ENCODE results near the gene ACER1.
A peak's percentile ranks its signal among the peaks of the same experiment; 100 is the strongest.

Gene ACER1

DNA sequence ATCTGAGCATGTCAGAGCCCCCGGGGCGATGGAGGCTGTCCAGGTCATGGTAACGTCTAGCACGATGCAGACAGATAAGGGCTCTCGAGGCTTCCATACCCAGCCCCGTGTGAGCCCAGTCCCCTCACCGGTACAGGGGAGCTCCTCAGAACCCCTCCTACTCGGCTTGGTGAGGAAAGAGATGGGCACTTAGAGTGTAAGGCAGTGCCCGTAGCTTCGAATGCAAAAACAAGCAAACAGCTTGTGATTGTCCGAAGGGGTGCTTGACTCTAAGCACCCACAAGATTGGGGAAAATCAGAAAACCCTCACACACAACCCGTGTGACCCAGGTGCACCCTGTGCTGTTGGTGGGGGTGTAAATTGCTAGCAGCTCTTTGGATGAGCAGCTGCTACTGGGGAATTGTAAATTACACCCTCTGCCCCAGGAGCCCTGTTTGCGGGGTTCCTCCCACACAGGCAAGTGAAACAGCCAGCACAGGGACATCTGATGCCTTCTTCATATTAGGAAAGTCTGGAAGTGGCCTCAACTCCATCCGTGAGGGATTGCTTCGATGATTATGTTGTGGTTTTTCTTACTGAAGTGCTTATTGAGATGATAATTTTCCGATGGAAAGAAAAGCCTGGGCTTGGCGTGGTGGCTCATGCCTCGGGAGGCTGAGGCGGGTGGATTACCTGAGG, 43.2 kb upstream of the ACER1 start:
- no peak overlapping the region for H3K4me3 ChIP-seq (ENCODE audit: low read depth, low read length)
- peak; percentile 33 for DNase-seq (ENCODE audit: low read depth)
- TF ChIP-seq MYC (IDR thresholded peaks at IDR 0.05; ENCODE audit: low read depth, low read length) (no peak), POLR2A (IDR thresholded peaks at IDR 0.05; ENCODE audit: extremely low read depth, insufficient read length) (no peak)
- TF ChIP-seq, protein P1, sequence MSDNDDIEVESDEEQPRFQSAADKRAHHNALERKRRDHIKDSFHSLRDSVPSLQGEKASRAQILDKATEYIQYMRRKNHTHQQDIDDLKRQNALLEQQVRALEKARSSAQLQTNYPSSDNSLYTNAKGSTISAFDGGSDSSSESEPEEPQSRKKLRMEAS (IDR thresholded peaks at IDR 0.05; ENCODE audit: low read depth, low read length), result no peak
- TF ChIP-seq, protein P2, sequence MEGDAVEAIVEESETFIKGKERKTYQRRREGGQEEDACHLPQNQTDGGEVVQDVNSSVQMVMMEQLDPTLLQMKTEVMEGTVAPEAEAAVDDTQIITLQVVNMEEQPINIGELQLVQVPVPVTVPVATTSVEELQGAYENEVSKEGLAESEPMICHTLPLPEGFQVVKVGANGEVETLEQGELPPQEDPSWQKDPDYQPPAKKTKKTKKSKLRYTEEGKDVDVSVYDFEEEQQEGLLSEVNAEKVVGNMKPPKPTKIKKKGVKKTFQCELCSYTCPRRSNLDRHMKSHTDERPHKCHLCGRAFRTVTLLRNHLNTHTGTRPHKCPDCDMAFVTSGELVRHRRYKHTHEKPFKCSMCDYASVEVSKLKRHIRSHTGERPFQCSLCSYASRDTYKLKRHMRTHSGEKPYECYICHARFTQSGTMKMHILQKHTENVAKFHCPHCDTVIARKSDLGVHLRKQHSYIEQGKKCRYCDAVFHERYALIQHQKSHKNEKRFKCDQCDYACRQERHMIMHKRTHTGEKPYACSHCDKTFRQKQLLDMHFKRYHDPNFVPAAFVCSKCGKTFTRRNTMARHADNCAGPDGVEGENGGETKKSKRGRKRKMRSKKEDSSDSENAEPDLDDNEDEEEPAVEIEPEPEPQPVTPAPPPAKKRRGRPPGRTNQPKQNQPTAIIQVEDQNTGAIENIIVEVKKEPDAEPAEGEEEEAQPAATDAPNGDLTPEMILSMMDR (IDR thresholded peaks at IDR 0.05; ENCODE audit: low read depth, low read length), result no peak

DNA sequence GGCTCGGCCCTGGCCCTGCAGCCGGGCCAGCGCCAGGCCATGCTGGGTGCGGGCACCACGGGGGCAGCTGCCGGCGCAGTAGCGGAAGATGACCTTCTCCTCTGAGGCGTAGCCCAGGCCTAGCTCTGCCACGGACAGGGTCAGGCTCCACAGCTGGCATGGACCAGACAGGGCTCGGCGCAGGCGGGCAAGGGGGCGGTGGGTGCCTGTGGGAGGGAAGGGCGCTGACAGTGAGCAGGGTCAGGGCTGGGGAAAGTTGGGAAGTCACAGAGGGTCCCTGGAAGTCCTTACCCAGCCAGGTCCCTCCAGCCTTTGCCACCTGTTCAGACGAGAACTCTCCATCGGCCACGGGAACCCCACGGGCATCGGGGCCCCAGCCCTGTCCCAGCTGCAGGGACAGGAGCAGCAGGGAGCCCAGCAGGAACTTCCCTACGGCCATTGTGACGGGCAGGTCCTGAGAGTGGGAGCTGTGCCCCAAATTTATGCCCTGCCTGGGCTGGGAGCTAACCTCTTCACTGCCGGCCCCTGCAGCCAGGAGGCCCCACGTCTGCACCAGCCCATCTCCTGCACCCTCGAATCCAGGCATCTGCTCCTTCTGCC, 42.1 kb upstream of the ACER1 start, which contains the start of gene PSPN:
Gene PSPN, minus strand, starts transcription at position 523 of the 600 bp plus-strand sequence. Its CDS starts 84 bp downstream, at position 439.
- no peak for DNase-seq (ENCODE audit: low read depth)
- TF ChIP-seq MYC (IDR thresholded peaks at IDR 0.05; ENCODE audit: low read depth, low read length) (no peak), POLR2A (IDR thresholded peaks at IDR 0.05; ENCODE audit: extremely low read depth, insufficient read length) (no peak)
- TF ChIP-seq, protein P1 (IDR thresholded peaks at IDR 0.05; ENCODE audit: low read depth, low read length), result no peak
- TF ChIP-seq, protein P2 (IDR thresholded peaks at IDR 0.05; ENCODE audit: low read depth, low read length), result no peak

DNA sequence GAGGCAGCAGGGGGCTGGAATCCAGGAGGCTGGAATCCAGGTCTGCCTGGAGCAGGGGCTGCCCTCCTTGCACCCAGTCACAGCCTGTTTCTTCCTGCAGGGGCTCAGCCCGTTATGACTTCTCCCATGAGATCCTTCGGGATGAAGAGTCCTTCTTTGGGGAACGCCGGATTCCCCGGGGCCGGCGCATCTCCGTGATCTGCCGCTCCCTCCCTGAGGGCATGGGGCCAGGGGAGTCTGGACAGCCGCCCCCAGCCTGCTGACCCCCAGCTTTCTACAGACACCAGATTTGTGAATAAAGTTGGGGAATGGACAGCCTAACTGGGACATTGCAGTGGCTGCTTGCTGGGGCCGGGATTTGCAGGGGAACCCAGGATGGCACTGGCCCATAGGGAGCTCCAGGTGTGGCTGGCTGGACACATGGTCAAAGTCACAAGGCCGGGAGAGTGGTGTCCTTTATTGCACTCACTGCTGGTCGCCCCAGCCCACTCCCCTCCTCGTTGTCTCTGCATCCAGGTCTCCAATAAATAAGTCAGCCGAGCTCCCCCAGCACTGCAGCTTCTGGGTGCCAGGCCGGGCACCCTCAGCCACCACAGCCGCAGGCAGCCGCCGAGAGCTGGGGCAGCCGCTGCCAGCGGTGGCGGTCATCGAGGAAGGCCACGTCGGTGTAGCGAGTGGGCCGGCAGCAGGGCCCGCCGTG, 41.4 kb upstream of the ACER1 start:
- no peak for DNase-seq (ENCODE audit: low read depth)
- H3K4me3 ChIP-seq (ENCODE audit: low read depth, low read length), result no peak overlapping the region
- TF ChIP-seq, protein P2 (IDR thresholded peaks at IDR 0.05; ENCODE audit: low read depth, low read length), result no peak
- TF ChIP-seq MYC (IDR thresholded peaks at IDR 0.05; ENCODE audit: low read depth, low read length) (no peak), POLR2A (IDR thresholded peaks at IDR 0.05; ENCODE audit: extremely low read depth, insufficient read length) (no peak)
- TF ChIP-seq, protein P1 (IDR thresholded peaks at IDR 0.05; ENCODE audit: low read depth, low read length), result no peak

More for the DNA sequence above, 42.1 kb upstream of the ACER1 start, which contains the start of gene PSPN:
- no peak within 1 kb of the TSS for H3K4me3 ChIP-seq (ENCODE audit: low read depth, low read length)

DNA sequence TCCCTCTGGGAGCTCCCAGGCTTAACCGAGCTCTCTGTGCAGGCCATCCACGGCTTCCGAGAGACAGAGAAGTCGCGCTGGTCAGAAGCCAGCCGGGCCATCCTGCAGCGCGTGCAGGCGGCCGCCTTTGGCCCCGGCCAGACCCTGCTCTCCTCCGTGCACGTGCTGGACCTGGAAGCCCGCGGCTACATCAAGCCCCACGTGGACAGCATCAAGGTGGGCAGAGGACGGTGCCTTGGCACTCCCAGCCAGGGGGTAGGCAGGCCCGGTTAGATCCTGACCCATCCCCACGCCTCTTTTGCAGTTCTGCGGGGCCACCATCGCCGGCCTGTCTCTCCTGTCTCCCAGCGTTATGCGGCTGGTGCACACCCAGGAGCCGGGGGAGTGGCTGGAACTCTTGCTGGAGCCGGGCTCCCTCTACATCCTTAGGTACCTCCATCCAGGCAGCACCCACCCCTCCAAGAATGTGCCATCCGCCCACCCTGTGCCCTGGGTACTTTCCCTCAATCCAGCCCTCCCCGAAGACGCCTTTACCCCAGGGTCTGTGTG, 40.8 kb upstream of the ACER1 start:
- DNase-seq (ENCODE audit: low read depth), result no peak
- TF ChIP-seq, protein P2 (IDR thresholded peaks at IDR 0.05; ENCODE audit: low read depth, low read length), result no peak
- TF ChIP-seq MYC (IDR thresholded peaks at IDR 0.05; ENCODE audit: low read depth, low read length), result no peak
- TF ChIP-seq, protein P1 (IDR thresholded peaks at IDR 0.05; ENCODE audit: low read depth, low read length), result no peak
- TF ChIP-seq POLR2A (IDR thresholded peaks at IDR 0.05; ENCODE audit: extremely low read depth, insufficient read length), result no peak
- H3K4me3 ChIP-seq (ENCODE audit: low read depth, low read length), result no peak overlapping the region

DNA sequence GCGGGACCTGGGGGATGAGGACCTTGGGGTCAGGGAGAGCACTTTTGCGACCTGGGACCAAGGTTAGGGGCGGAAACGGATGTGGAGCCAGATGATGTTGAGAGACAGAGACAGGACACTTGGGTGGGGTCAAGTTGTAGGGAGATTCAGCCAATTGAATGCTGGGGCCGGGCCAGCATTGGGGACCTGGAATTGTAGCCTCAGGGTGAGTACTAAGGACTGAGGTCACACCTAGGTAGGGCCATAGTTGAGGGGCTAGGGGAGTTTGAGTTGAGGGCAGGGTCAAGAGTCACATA, 40.3 kb upstream of the ACER1 start:
- peak overlapping the region; percentile 44 for H3K4me3 ChIP-seq (ENCODE audit: low read depth, low read length)
- DNase-seq (ENCODE audit: low read depth), result no peak
- TF ChIP-seq, protein P1 (IDR thresholded peaks at IDR 0.05; ENCODE audit: low read depth, low read length), result no peak
- TF ChIP-seq, protein P2 (IDR thresholded peaks at IDR 0.05; ENCODE audit: low read depth, low read length), result no peak
- no peak for TF ChIP-seq MYC (IDR thresholded peaks at IDR 0.05; ENCODE audit: low read depth, low read length)
- no peak for TF ChIP-seq POLR2A (IDR thresholded peaks at IDR 0.05; ENCODE audit: extremely low read depth, insufficient read length)
